HG03439 (cell line): Measurements from ENCODE around the gene LHX3.
A peak's percentile ranks its signal among the peaks of the same experiment; 100 is the strongest.

Experiments
- ATAC-seq: cut with Tn5 transposase; IDR thresholded peaks from one replicate; pipeline ENCODE4 v1.9.1; 2021; ENCODE audit warnings: mild to moderate bottlenecking, moderate library complexity; ENCODE audit not compliant: unreplicated experiment

Gene LHX3

DNA sequence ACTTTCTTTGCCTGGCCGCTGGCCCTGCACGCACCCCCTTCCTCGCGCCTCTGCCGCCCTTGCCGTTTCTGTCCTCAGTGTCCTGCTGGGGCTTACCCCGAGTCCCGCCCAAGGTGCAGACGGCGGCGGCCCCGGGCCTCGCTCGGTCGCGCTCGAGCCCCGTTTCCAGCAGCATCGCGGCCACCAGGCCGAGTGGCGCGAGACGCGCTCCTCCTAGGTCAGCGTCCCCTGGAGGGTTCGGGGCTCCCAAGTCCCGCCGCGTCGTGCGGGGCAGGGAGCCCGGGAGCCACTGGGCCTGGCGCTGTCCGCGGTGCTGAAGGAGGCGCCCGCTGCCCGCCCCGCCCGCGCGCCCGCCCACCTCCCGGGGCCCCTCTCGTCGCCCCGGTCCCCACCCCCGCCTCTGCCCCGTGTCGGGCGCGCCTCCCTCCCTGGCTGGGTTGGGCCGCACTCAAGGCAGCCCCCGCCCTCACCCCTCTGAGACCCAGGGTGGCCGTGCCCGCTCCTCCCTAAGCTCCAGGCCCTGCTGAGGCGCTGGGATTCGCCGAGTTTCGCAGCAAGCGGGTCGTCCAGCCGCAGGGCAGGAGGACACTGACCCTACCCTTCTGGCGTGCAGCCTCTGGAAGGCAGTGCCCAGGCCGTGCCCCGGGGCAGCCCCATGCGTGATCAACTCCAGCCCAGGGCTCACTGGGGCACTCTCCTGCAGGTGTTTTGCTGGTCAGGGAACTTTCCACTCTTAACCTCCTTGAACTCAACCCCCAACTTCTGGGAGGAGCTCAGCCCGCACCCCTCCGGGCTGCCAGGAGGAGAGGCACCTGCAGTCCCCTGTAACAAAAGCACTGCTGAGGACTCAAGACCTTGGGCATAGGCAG lies at the start of gene LHX3:
TSS of gene LHX3 (minus strand) at position 291 of the 869 bp plus-strand sequence. CDS start at position 175, 116 bp downstream.
- no peak for ATAC-seq

DNA sequence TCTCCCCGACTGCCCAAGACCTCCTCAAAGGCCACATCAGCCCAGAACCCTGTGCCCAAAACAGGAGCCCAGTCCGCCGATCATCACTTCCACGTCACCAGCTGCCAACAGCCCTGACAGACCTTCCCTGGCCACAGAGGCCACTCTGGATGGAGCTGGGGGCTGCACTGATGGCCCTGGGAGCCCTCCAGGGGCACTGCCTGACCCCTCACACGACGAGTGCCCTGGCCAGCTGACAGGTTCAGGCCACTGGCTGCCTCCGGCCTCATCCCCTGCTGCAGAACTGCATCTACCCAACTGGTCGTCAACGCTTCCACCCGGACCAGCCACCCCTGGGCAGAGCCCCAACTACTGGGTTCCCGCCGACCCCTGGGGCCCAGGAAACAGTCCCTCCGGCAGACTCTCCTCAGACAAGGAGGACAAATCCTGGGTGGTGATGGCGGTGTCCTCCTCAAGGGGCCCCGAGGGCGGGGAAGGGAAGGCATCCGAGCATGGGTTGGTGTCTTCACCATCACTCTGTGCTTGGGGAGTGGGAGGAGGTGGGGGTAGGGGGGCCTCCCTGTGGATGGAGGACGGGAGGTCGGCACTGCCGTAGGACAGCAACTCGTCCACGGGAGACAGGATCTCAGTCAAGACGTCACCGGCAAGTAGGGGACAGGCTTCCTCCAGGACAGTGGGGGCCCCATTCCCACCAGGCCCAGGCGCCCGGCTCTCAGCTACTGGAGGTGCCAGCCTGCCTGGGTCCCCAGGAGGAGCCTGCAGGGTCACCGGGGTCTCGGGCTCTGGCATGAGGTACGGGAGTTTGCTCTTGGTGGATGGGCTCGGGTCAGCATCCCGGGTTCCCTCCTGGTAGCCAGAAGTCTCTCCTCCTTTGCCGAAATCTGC lies 48.6 kb upstream of the LHX3 start:
- ATAC-seq: no peak

DNA sequence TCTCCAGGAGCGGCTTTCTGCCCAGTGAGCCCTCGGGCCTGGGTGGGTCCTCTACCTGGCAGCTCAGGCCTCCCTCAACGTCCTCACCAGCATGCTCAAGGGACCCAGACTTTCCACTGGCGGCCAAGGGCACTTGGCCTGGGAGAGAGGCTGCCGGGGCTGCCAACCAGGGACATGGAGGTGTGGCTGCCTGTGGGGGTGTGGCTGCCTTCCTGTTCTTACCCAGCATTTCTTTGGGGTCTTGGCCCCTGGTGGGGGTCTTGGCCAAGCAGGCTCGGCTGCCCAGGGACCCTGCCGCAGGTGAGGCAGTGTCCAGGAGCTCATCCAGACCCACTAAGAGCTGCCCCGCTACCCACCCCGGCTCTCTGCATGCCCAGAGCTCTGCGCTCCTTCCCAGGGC lies 47.9 kb upstream of the LHX3 start:
- no peak for ATAC-seq

DNA sequence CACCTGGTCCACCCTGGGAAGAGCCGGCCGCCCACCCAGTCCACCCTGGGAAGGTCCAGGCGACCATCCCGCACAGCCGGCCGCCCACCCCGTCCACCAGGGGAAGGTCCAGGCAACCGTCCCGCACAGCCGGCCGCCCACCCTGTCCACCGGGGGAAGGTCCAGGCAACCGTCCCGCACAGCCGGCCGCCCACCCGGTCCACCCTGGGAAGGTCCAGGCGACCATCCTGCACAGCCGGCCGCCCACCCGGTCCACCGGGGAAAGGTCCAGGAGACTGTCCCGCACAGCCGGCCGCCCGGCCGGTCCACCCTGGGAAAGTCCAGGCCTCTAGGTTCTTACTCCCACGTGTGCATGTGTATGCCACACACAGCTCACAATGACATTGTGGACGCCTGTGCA lies 47.4 kb upstream of the LHX3 start:
- no peak for ATAC-seq

DNA sequence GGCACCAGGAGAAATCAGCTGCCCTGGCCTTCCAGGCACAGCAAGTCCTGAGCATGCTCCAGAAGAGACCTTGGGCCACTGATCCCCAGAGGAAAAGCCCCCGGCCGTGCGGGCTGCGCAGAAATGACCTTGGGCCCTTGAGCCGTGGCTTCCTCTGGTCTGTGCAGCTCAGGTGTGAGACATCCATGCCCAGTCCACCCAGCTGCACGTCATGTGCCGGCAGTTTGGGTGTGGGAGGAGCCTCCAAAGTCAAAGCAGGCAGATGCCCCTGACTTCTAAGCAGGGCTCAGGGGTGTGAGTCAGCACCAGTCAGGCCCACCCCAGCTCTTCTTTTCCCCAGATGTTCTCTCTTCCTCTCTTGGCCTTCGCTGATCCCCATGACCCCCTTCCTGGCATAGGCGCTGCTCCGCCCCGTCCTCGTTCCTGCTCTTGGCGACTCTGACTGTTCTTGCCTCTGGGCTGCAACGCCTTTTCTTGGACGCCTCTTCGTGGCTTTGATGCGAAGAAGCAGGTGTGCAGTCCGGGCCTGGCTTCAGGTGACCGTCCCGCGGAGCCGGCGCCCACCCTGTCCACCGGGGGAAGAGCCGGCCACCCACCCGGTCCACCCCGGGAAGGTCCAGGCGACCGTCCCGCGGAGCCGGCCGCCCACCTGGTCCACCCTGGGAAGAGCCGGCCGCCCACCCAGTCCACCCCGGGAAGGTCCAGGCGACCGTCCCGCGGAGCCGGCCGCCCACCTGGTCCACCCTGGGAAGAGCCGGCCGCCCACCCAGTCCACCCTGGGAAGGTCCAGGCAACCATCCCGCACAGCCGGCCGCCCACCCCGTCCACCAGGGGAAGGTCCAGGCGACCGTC lies 46.6 kb upstream of the LHX3 start:
- ATAC-seq: no peak

DNA sequence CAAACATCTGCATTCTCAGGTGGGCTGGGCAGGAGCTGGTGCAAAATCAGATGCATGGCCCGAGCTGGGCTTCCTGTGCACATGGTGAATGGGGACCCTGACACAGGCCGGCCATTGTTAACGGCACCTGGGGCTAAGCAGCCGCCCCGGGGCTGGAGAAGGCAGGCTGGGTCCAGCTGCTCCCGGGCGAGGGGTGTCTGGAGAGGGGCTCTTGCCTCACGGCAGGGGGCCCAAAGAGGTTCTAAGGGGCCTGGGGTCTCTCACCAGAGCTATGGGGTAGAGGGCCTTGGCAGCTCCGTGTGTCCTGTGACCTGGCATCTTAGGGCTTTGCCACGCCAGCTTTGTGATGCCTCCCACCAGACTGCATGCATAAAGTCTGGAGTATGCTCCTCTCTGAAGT lies 45.7 kb upstream of the LHX3 start:
- ATAC-seq: no peak

DNA sequence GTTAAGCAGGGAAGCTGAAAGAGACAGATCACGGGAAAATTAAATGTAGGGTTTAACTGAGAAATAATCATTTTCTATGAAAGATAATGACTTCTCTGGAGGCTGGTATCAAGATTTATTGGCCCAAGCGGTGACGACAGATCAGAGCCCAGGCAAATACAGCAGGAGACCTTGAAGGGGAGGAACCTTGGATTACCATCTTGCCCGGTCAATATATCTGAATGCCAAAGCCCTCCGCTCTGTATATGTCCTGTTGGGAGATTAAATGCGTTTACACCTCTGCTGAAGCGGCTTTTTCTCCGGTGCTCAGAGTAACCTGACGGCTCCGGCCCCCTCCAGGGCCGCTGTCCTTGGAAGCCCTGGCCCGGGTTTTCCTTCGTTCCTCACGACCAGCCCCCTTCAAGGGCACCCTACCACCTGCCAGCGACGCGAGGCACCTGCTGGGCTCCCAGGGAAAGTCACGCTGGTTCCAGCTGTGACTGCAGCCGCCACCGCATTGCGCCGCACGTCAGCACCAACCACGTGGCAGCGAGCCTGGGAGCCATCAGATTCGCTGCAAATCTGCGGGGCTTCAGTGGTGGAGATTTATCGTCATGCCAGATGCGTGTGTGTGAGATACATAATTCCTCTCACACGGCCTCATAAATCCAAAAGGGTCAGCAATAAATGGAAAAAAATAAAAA lies 45.1 kb upstream of the LHX3 start:
- ATAC-seq: no peak

DNA sequence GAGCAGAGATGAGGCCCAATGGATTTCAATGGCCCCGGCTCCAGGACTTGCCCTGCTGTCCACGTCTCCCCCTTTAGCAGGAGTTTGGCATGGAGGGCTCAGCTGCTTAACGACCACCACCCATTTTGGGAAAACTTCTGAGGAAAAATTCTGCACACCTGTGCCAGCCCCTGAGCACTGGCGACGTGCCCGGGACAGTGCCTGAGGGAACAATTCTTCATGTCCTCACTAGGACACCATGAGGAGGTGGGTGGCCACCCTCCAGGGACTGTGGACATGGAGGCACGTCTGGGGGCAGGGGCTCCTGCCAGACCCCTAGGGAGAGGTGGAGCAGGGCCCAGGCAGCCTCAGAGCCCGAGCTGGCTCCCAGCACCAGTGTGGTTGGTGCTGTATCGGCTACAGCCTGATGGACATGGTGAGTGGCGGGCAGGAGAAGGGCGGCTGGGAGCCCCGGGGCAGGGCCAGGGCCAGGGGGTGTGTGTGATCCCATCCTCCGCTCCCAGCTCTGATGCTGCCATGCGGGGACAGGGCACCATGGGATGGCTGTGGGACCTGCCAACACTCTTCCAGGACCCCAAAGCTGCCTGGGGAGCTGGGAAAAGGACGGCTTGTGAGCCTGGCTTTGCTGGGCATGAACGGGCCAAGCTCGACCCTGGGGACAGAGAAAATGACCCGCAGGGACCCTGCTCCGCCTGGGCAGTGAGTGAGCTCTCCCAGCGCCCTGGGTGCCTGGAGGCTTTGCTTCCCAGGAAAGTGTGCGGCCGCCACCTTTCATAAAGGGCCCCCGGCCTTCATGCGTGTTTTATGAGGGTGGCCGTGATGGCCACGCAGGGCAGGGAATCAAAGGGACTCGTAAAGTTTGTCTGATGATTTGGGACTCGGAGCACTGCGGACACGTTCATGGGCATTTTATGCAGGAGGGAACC lies 44.3 kb upstream of the LHX3 start:
- ATAC-seq: no peak

DNA sequence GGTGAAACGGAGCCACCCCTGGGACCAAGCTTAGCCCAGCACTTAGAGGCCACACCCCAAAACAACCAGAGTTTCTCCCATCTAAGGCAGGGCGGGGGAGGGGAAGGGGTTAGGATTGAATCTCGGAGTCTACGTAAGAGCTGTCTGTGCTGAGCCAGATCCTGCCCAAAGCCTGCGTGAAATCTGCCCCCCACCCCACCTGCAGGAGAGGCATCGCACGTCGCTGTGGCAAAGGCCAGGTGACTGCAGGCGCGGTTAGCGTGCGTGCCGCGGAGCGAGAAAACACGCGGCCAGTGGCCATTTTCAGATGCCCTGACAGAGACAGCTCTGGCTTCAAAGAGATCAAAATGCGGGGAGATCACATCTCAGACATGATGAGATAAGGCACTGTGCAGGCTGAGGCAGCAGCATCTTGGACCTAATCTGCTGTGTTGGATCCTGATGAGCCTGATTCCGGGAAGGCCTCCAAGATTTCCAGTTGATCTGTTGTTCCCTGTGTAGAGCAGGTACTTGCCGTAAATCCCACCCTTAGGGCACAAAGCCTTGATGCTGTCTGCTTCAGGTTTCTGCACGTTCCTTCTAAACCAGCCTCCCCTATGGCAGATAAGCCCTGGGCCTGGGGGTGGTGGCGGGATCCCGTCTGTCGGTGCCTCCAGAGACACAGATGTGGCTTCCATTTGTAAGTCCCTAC lies 43.2 kb upstream of the LHX3 start:
- no peak for ATAC-seq

DNA sequence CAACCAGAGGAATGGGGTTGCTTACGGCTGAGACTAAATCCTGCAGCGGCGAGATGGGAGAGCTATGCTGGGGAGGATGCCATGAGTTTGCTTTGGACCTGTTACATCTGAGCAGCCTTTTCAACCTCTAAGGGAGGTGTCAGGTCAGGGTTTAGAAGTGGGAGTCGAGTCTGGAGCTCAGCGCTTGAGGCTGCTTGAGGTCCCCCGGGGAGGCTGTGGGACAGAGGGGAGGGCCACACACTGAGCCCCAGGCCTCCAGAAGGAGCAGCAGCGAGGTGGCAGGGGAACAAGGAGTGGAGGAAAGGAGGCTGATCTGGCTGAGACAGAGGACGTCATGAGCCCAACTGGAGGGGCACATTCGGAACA lies 42.6 kb upstream of the LHX3 start:
- ATAC-seq: no peak

DNA sequence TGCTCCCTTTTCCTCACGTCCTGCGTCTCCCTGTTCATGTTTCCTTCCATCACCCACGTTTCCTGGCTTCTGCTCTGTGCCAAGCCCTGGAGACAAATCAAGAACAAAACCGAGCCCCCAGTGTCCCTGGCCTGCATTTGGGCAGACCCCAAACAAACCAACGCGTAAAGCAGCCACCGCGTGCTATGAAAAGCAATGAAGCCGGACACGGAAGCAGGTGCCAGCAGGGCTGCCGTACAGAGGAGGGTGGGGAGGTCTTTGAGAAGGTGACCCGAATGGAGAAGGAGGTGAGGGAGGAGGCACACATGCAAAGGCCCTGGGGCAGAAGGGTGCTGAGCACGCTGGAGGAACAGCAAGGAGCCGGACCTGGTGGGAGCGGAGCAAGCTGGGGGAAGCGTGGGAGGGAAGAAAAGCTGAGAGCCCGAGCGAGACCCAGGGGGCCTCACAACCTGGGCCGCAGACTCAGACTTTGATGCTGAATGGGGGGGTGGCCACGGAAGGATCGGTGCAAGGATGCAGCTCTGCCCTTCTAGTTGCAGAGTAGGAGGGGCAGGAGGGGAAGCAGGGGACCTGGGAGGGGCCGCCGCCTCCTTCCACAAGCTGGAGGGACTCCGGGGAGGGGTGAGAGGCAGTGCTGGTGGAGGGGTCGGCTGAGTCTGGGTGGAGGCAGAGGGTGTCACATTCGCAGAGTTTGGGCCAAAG lies 42.1 kb upstream of the LHX3 start:
- no peak for ATAC-seq

DNA sequence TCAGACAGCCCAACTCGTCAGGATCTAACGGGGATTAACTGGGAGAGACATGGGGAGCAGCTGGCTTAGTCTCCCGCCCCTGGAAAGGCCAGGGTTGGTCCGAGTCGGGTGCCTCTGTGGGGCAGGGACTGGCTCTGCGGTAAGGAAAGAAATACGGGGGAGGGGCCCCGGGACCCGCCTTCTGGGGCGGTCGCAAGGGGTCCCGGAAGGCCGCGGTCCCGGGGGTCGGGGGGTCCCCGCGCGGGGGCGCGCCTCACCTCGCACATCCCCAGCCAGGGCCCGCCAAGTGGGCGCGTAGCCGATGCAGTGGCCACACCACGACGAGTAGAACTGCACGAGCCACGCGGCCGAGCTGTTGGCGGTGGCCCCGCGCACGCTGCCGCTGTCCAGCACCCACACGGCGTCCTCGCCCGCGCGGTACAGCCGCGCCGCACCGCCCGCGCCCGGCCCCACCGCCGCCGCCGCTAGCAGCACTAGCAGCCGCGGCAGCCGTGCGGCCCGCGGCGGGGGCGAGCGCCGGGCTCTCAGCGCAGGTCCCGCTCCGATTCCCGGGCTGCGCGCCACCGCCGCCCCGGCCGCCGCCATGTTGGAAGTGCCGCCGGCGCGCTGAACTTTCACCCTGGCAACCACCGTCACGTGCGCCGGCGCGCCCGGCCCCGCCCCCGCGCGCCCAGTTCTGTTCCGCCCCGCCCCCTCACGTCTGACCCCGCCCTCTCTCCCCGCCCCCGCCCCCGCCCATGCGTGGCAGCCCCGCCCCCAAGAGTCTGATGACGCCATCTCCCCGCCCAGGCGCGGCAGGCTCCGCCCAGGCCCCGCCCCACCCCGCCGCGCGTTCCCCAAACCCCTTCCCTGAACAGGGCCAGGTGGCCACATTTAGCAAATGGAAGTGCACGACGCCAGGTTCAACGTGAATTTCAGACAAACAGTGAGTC lies 40.6 kb upstream of the LHX3 start, which contains the start of gene QSOX2:
TSS of gene QSOX2 (minus strand) at position 594 of the 932 bp plus-strand sequence. CDS start at position 585, 9 bp downstream.
- ATAC-seq: peak; percentile 49

DNA sequence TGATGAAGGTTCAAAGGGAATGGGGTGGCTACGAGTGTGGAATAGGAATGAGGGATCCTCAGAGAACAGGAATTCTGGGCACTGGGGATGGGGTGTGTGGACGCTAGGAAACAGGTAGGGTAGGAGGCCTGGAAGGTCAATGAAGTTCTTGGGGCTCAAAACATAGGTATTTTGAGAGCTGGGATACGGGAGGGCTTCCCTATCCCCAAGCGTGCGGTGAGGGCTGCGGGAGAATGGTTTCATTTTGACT lies 40.0 kb upstream of the LHX3 start:
- ATAC-seq: no peak

DNA sequence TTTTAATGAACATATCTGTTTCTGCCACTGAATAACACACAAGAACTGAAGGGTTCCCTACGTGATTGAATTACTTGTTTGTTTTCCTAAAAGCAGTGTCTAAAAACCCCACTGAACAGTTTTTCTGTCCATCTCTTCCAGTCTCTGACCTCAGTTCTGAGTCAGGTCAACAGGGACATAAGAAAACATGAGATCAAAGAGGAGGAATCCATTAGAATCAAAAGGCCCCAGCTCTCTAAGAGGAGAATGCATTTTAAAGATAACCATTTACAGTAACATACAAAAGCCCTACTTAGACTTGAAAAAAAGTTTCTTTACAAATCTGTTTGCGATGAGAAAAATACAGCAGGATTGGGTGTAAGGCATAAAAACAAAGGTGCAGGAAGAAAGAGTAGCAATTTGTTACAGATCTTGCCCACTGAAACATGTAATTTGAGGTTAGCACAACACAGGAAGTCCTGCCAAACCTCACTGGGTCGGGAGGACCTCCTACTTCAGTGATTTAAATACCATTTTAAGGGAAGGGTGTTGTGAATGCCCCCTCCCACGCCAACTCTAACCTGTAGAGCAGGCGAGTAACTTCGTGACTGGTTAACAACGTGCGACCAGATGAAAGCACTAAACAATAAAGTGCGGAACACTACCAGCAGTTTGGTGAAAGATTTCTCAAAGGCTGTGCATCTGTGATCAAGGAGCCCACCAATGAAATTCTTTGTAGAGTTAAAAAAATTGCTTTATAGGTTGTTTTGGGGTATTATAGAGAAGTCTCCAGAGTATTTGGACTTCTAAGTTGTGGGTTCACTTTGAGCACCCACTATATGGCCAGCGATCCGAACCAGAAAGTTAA lies 39.4 kb upstream of the LHX3 start:
- ATAC-seq: no peak

DNA sequence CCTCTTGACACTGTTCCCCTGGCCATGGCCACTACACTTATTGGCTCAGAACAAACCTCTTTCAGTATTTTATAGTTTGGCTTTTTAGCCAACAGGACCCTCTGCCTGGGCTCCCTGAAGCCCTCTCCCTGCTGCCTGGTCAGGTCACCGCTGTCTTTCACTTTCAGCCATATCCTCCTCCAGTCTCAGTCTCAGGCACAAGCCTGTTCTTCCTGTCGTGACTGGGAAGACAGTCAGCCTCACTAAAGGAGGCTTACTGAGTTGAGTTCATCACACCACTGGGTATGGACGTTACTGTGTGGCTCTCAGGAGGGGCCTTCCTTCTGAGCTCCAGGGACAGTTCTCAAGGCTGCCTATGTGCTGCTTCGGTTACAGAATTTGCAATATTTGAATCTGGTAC lies 38.7 kb upstream of the LHX3 start:
- no peak for ATAC-seq

DNA sequence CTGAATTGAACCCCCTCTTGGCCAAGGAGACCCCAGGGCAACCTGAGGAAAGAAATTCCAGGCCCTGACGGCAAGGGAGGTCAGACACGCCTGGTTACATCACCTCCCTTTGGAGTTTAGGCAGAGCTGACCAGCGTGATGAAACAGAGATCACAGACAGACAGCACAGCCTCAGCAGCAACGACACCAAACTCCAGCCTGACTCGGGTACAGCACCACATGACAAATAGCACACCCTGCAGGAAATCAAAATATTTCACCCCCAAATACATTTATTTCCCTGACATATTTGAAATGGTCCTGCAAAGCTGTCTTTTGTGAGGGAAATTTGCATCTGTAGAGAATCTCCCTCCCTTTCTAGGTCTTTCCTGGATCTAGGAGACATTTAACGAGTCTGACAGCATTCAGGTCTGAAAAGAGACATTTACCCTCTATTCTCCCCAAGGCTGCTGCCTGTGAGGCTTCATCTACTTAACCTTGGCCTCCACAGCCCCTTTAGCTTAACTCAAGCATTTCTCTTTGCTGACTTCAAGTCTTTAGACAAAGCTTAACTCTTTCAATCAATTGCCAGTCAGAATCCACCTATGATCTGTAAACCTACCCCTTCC lies 38.1 kb upstream of the LHX3 start:
- ATAC-seq: no peak
